ENCODE measurements around the gene NUB1. TPM values are rescaled to one million over a fixed set of nuclear protein-coding genes. Genes with fewer than 3 reads are reported as not detected.

The NUB1 gene
- polyA plus RNA-seq, 3 donors = 80.3 to 97.9 (median 86.6) TPM

DNA sequence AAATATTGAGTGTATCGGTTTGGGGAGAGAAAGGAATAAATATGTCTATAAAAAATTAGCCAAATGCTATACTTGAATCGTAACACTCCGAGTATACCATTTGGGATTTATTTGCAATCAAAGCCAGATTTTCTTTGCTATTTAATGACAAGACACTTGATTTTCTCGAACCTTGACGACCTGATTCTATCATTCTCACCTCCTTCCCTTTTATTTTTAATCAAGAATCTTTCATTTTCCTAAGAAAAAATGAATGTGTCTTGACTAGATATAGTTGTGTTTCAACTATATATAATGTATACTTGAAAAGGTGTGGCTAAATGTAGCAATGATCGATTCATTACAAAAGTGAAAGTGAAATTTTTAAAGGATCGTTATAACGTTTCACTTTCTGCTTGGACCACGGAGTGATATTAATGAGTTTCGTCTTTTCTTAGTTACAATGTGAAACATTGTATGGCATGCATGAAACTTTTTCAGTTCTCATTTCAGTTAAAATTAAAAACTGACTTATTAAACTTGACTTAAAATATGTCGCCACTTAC lies 562 bp downstream of the NUB1 start:
- no peak for DNase-seq (ENCODE audit: low read depth in 3 of 3, low spot score in 2 of 3)

DNA sequence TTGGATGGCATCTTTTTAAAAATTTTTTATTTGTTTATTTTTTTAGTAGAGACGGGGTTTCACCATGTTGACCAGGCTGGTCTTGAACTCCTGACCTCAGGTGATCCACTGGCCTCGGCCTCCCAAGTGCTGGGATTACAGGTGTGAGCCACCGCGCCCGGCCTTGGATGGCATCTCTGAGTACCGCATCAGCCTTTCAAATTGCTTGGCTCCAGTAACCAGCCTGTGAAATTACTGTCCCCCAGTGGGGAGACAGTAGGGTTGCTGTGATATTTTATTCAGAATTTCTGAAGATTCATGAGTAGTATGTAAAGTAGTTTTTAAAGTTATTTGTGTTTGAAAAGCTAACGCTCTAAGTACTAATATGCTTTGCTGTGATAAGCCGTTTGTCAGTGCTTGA lies 1.2 kb downstream of the NUB1 start:
- DNase-seq (ENCODE audit: low read depth in 3 of 3, low spot score in 2 of 3) = no peak

DNA sequence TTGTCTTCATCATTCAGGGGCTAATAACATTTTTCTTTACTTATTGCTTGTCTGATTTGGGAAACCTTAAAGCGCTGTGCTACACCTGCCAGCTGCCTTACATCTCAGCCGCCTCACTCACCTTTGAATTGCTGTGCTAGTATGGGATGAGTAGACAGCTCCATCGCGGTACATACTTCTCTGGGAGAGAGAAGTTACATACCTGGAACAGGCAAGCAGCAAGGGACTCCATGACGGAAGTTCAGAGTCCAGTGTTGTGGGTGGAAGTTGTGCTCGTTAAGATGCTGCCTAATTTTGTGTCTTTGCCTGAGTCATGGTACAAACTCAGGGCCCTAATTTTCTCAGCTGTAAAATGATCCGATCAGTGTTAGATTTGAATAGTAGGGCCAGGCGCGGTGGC lies 1.9 kb downstream of the NUB1 start:
- DNase-seq (ENCODE audit: low read depth in 3 of 3, low spot score in 2 of 3) = no peak

DNA sequence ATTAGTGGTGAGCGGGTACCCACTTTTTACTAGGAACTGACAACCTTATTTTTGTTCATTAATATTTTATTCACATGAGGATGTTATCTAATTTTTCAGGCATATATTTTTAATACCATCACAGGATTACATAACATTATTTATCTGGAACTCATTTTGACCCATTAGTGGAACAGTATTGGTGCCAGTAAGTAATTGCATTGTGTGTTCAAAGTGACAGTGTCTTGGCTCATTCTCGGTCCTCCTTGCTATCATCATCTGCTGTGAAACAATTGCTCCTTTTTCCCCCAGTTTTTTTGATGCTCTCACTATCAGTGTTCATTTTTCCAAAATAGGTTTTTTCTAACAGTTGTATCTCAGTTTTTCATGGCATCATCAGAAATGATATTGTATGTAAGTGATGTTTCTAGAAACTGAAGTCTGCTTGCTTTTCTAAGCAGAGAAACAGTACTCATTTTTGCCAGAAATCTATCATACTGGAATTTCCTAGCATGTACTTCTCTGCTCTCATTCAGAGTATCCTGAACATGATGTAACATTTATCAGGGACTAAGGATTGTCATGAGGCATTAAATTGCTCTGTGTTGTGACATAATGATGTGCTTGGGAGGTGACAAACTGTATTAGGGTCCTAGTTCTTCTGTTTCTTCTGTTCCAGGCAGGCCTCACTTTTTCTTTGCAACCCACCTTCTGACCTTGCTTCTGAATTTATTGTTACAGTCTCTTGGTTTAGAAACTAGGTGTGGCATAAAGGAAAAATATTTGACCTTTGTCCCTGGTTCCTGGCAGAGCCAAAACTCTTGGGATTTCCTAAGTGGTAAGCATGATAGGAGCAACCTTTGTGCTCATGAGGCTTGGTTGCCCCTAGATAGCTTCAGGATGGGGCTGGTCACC lies 4.2 kb downstream of the NUB1 start:
- DNase-seq (ENCODE audit: low read depth in 3 of 3, low spot score in 2 of 3) = no peak

DNA sequence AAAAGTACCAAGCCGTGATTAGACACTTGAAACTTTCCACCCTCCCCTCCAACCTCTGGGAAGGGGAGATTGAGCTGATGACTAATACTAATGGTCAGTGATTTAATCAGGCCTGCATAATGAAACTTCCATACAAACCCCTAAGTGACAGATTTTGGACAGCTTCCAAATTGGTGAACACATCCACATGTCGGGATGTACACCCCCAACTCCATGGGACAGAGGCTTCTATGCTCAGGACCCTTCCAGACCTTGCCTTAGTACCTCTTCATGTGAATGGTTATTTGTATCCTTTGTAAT lies 4.8 kb downstream of the NUB1 start:
- no peak for DNase-seq (ENCODE audit: low read depth in 3 of 3, low spot score in 2 of 3)

DNA sequence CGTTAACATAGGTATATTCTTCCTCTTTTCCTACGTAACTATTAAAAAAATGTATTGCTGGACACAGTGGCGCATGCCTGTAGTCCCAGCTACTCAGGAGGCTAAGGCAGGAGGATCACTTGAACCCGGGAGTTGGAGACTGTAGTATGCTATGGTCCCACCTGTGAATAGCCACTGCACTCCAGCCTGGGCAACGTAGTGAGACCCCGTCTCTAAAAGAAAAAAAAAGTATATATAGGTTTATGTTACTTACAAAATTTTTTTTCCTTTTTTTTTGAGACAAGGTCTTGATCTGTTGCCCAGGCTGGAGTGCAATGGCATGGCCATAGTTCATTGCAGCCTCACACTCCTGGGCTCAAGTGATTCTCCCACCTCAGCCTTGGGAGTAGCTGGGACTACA lies 5.6 kb downstream of the NUB1 start:
- DNase-seq (ENCODE audit: low read depth in 3 of 3, low spot score in 2 of 3) = no peak

DNA sequence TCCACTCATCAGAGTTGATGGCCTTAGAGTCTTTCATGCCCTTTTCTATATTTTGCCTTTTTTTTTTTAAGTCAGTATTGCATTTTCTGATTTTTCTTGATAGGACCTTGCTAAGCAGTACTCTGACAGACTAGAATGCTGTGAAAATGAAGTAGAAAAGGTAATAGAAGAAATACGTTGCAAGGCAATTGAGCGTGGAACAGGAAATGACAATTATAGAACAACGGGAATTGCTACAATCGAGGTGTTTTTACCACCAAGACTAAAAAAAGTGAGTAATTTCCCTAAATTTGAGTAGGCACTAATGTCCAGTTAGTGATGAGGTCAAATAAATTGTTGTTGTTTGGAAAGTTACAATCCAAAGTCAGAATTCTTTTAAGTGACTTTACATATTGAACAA lies 7.4 kb downstream of the NUB1 start:
- no peak for DNase-seq (ENCODE audit: low read depth in 3 of 3, low spot score in 2 of 3)

DNA sequence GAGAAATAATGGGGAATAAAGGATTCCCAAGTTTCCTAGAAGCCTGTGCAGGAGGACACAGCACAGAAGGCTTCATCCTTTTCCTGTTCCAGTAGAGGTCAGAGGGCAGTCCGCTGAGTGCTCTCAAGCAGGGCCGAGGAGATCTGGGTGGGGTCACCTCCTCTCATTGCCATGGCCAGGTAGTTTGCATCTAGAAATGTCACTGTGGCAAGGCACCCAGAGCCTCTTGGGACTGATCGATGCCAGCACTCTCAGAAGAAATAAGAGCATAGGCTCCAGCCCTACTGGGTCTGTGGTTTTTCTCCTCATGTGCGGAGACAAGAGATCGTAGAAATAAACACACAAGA lies 7.9 kb downstream of the NUB1 start:
- no peak for DNase-seq (ENCODE audit: low read depth in 3 of 3, low spot score in 2 of 3)

DNA sequence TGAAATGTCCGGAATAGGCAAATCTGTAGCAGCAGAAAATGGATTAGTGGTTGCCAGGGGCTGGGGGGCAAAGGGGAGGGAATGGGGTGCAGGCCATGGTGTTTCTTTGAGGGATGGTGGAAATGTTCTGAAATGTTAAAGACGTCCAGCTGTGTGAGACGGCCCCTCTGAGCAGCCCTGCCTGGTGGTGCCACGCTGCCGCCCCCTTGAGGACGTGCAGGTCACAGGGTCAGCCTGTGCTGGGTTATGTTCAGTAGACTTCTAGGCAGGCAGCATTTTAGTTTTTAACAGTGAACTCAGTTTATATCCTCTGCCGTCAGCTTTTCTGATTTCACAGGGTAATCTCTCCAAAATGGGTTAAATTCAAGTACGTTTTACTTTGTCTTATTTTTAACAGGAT lies 9.4 kb downstream of the NUB1 start:
- DNase-seq (ENCODE audit: low read depth in 3 of 3, low spot score in 2 of 3) = no peak

DNA sequence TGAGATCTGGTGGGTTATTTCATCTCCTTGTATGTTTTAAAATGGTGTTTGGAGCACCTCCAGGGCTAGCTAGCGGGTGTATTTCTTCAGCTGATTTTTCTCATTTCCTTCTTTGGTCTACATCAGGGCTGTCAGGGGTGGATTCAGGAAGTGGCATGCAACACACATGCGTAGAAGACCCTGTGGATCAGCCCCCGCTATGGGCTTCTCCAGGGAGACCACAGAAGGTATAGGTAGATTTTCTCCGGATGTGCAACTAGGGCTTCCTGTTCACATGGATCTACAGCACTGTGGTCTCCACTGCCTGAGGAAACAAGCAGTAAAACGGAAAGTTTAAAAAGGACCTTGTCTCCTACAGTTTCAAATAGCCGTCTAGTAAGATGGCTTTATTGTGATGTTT lies 10.4 kb downstream of the NUB1 start:
- no peak for DNase-seq (ENCODE audit: low read depth in 3 of 3, low spot score in 2 of 3)

DNA sequence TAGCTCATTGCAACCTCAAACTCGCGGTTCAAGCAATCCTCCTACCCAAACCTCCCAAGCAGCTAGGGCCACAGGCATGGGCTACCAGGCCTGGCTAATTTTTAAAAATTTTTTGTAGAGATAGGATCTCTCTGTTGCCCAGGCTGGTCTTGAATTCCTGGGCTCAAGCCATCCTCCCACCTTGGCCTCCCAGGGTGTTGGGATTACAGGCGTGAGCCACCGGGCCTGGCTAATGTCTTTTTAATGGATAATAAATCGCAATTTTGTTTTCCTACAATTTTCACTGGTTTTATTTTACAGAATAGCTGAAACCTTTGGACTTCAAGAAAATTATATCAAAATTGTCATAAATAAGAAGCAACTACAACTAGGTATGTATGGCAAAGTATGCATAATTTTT lies 10.9 kb downstream of the NUB1 start:
- DNase-seq (ENCODE audit: low read depth in 3 of 3, low spot score in 2 of 3) = no peak

DNA sequence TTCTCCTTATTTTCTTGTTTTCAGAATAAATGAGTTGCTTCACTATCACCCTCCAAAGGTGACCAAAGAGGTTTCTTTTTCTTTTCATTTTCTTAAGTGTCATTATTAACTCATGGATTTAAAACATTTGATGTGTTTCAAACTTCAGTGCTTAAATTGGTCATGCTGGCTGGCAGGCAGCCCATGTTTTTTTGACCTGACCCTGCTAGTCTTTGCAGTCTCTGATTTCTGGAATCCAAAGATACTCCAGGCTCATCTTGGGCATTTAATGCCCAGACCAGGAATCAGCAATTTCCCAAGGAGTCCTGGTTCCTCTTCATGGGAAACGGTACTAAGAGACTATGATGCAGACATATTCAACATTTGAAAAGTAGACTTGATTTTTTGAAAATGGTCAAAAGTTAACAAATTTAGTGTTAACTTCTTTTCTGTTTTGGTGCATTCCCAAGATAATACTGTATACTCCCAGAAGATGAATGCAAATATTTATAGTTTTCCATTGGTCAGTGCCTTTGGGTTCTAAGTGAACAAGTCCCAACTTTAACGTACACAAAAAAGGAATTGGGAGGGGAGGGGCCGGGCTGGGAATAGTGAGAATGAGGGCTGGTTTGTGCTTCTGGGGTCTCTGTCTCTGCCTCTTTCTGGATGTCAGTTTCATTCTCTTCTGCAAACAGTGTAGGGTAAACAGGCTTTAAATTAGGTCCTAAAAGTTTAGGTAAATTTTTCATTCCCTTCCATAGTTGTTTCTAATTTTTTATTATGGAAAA lies 19.8 kb downstream of the NUB1 start:
- DNase-seq (ENCODE audit: low read depth in 3 of 3, low spot score in 2 of 3) = no peak

DNA sequence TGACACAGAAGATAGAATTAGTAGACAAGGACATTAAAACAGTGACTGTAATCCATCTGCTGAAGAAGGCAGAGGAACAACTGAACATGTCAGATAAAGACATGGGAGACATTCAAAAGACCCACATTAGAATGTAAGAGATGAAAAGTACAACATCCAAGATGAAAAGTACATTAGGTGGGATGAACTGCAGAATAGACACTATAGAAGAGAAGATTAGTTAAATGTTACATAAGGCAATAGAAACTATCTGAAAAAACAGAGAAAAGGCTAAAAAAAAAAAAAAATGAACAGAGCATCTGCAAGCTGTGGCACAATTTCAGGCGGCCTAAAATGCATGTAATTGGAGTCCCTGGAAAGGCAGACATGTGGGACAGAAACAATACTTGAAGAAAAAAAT lies 21.6 kb downstream of the NUB1 start:
- DNase-seq (ENCODE audit: low read depth in 3 of 3, low spot score in 2 of 3) = no peak

DNA sequence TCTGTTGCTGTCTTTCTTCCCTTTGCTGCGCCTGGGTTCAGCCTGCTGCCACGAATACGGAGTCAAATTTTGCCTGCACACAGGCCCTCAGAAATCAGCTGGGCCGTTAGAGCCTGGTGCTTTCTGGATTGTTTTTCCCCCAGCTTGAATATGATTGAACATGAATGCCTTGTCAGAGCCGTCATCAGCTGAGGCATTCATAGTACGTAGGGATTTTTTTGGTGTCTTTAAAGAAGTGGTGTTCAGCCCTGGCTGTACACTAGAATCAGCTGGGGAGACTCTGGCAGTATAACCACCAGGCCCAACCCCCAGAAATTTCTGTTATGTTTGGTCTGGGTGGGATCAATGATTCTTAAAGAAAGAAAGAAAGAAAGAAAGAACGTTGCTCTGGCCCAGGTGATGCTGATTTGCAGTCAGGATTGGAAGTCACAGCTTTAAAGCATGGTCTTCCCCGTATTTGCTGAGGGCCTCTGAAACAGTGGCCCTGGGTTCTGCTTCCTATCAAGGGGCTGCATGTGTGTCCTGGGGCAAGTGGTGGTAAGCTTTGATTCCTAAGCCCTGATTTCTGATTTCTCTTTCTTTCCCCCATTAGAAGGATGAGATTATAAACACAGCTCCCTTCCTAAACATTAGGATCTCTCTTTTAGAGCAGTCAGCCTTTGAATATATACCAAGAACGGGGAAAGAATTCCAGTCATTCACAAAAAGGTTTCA lies 24.7 kb downstream of the NUB1 start:
- DNase-seq (ENCODE audit: low read depth in 3 of 3, low spot score in 2 of 3) = no peak

DNA sequence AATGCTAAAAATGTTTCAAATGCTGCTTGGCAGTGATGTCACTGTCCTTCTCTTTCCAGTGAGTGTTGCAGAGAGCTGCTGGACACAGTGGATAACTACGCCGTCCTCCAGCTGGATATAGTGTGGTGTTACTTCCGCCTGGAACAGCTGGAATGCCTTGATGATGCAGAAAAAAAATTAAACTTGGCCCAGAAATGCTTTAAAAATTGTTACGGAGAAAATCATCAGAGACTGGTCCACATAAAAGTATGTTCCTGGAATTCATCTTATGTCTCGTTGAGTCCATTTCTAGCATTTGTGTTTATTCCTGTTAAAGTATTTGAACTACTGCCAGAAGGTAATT lies 25.2 kb downstream of the NUB1 start:
- DNase-seq (ENCODE audit: low read depth in 3 of 3, low spot score in 2 of 3) = peak in 1 of 3 donors; percentile 36

DNA sequence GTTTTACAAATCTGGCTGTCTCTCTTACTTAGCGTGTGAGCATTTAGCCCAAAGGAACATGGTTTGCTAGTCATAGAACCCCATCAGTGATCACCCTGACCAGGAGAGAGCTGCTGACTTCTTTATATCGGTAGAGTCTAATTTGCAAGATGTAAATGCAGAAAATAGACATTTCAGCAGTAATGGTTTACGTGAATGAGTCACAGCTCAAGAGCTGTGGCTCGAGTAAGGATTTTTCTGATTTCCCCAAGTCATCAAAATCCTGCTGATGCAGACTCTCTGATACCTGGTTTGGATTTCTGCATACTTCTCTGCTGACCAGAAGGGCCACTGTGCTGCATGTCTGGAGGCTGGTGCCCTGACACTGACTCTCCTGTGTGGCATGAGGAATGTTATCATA lies 25.7 kb downstream of the NUB1 start:
- no peak for DNase-seq (ENCODE audit: low read depth in 3 of 3, low spot score in 2 of 3)

DNA sequence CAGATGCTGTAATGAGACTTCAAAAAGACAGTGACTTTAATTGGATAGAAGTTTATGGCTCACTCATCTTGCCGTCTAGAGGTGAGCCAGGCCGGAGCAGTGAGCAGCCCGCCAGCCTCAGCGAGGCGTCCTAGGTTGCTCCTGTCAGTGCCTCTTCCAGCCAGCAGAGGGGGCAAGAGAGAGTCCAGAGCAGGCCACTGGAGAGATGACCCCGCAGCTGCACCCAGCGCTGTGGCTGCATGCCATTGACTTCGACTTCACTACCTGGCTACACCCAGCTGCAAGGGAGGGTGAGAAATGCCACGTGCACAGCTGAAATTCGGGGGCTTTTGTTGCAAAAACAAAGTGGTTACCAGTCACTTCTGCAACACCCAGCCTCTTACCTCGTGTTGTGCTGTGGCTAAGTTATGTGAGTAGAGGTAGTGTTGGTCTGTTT lies 26.5 kb downstream of the NUB1 start:
- peak; percentile 68 to 72 (median 71) for DNase-seq (ENCODE audit: low read depth in 3 of 3, low spot score in 2 of 3)

DNA sequence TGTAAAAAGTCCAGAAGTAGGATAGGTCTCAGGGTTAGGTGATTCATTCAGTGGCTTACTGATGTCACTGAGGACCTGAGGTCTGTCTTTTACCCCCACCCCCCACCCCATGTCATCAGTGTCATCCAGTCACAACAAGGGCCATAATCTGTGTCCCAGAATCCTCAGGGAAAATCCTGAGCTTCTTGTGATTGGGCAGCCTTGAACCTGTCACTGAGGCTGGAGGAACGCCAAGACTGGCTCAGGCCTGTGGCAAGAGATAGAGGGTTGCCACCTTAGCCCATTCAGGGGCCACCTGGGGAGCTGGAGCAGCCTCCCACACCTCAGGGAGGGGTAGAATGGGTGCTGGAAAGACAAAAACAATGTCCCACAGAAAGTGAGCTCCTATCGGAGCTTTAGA lies 29.7 kb downstream of the NUB1 start:
- no peak for DNase-seq (ENCODE audit: low read depth in 3 of 3, low spot score in 2 of 3)

DNA sequence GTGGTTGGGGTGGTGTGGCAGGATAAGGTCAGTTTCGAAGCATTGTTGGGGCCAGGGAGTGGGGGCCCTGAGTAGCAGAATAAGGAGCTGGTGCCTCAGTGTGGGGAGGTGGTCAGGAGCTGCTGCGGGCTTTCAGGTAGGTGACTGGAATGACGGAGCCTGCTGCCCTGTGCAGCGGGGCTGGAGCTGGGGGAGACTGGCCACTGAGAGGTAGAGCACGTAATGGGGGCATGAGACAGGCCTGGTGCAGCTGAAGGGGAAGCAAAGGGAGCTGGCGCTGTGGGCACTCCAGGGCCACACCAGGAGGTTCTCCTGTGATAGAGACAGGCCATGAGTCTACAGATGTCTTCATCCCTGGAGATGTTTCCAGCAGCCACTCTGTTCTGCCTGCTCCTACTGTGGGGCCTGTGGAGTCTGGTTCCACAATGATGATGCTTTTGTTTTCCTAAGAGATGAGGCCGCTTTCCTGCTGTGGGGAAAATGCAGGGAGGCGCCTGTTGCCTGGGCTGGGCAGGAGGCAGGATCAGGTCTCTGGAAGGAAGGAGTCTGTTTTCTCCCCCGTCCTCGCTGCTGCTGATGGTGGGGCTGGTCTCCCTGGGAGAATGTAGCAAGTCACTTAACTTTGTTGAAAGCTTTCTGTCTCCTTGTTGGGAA lies 31.1 kb downstream of the NUB1 start:
- no peak for DNase-seq (ENCODE audit: low read depth in 3 of 3, low spot score in 2 of 3)

DNA sequence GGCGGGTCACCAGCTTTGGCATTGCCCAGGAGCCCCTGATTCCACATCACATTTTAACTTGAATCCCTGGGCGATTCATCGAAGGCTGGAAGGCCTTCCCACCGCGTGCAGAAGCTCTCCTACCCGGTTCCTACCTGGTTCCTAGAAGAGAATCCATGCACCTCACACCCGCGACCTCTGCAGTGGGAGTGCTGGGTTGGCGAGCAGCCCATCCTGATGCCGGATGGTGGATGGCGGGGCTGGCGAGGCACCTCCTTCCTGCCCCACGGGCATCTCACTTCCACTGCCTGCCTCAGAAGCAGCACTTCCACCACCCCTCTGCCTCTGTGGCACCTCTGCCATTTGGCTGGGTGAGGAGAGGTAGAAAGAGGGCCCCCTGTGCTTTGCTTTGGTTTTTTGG lies 32.0 kb downstream of the NUB1 start:
- no peak for DNase-seq (ENCODE audit: low read depth in 3 of 3, low spot score in 2 of 3)

DNA sequence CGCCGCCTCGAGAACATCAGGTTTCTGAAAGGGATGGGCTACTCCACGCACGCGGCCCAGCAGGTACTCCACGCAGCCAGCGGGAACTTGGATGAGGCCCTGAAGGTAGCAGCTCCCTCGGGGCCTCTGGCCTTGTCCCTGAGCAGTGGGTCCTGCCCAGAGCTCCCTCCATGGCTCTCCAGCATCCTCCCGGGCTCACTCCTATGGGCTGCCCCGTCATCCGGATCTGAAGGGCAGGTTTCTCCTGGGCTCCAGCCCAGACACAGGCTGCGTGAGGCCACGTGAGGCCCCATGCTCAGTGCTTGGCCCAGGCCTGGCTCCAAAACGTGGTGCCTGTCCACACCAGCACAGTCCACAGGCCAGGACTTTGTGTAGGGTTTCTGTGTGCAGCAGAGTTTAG lies 32.5 kb downstream of the NUB1 start:
- no peak for DNase-seq (ENCODE audit: low read depth in 3 of 3, low spot score in 2 of 3)

All from right renal cortex interstitium (tissue), 3 donors.